Esophagus muscularis mucosa (tissue), 4 donors: Measurements from ENCODE around the gene CREB3L2.

Experiments used
- EP300 ChIP-seq: sonication (generic); formaldehyde crosslinking; IDR thresholded peaks from one replicate; pipeline ENCODE4 v1.6.1; 2017; ENCODE audit warnings: antibody characterized with exemption
- POLR2A ChIP-seq: fragments of 450-650 bp; IDR thresholded peaks from one replicate; pipeline ENCODE4 v1.6.1; 2017; ENCODE audit warnings: antibody characterized with exemption, moderate library complexity, mild to moderate bottlenecking, low read depth
- POLR2AphosphoS5 ChIP-seq, 2 donors: sonication (generic); formaldehyde crosslinking; IDR thresholded peaks; one replicate each; pipeline ENCODE4 v1.6.1; 2017; ENCODE audit warnings: antibody characterized with exemption in 2 of 2
- TF ChIP-seq, protein P1 (sequence below), 3 experiments: fragments of 200-600 bp in 2 of 3; fragments of 450-650 bp in 1 of 3; sonication (generic) in 2 of 3; IDR thresholded peaks; one replicate each; pipeline ENCODE4 v1.5.1; 2017 to 2019; ENCODE audit warnings: antibody characterized with exemption in 3 of 3, mild to moderate bottlenecking in 2 of 3, moderate library complexity in 1 of 3

DNA sequence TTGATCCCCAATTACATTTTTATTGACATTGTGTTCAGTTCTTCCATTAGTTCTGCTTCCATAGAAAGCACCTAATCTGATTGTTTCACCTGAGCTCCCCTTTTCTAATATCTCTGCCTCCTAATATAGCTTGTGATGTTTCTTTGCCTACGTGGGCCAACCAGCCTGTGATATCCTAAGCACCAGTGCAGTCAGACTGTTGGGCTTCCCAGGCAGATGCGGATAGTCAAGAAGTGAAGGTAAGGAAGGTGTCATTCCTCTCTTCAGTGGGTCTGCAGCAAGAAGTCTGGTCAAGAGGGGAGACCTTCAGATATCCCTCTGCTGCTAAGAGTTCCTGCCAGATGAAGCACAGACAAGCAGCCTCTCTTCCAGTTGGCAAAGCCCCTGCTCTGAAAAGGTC lies 138.9 kb downstream of the CREB3L2 start:
- TF ChIP-seq, protein P1, sequence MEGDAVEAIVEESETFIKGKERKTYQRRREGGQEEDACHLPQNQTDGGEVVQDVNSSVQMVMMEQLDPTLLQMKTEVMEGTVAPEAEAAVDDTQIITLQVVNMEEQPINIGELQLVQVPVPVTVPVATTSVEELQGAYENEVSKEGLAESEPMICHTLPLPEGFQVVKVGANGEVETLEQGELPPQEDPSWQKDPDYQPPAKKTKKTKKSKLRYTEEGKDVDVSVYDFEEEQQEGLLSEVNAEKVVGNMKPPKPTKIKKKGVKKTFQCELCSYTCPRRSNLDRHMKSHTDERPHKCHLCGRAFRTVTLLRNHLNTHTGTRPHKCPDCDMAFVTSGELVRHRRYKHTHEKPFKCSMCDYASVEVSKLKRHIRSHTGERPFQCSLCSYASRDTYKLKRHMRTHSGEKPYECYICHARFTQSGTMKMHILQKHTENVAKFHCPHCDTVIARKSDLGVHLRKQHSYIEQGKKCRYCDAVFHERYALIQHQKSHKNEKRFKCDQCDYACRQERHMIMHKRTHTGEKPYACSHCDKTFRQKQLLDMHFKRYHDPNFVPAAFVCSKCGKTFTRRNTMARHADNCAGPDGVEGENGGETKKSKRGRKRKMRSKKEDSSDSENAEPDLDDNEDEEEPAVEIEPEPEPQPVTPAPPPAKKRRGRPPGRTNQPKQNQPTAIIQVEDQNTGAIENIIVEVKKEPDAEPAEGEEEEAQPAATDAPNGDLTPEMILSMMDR (IDR thresholded peaks at IDR 0.05) = no peak
- no peak for TF ChIP-seq POLR2A
- no peak for TF ChIP-seq POLR2AphosphoS5 (IDR thresholded peaks at IDR 0.05)
- no peak for TF ChIP-seq EP300
